RWPE2 (cell line): Measurements from ENCODE around the gene OSBPL10.

Experiments
- ATAC-seq: fragments of 200-7000 bp; cut with Tn5 transposase; 3 replicates; pipeline ENCODE4 v1.9.1; 2021; ENCODE audit warnings: low read depth
- DNase-seq: peaks from one replicate; pipeline ENCODE4 v3.0.0-alpha.2; 2020; ENCODE audit warnings: low spot score
- H3K27ac ChIP-seq: fragments of 450-650 bp; 2 replicates; pipeline ENCODE4 v1.5.1; 2017; ENCODE audit warnings: mild to moderate bottlenecking; ENCODE audit not compliant: poor library complexity, severe bottlenecking
- H3K27me3 ChIP-seq: fragments of 250-450 bp; sonication (Bioruptor Pico); 2 replicates; pipeline ENCODE4 v1.5.1; 2021; ENCODE audit warnings: mild to moderate bottlenecking, moderate library complexity; ENCODE audit not compliant: insufficient read depth, poor library complexity, severe bottlenecking
- H3K36me3 ChIP-seq: fragments of 250-450 bp; sonication (Bioruptor Pico); 2 replicates; pipeline ENCODE4 v1.5.1; 2020; ENCODE audit warnings: low read depth, mild to moderate bottlenecking, moderate library complexity
- H3K4me1 ChIP-seq: fragments of 250-450 bp; sonication (Bioruptor Pico); 2 replicates; pipeline ENCODE4 v1.5.1; 2021; ENCODE audit warnings: mild to moderate bottlenecking, moderate library complexity; ENCODE audit not compliant: insufficient read depth, poor library complexity, severe bottlenecking
- H3K4me3 ChIP-seq: fragments of 250-450 bp; sonication (Bioruptor Pico); 2 replicates; pipeline ENCODE4 v1.5.1; 2021; ENCODE audit warnings: mild to moderate bottlenecking, moderate library complexity; ENCODE audit not compliant: severe bottlenecking
- H3K9me3 ChIP-seq: fragments of 250-450 bp; sonication (Bioruptor Pico); 2 replicates; pipeline ENCODE4 v1.5.1; 2021; ENCODE audit warnings: mild to moderate bottlenecking, moderate library complexity; ENCODE audit not compliant: severe bottlenecking
- CTCF ChIP-seq: fragments of 450-650 bp; IDR thresholded peaks from one replicate; pipeline ENCODE4 v1.5.1; 2017; ENCODE audit warnings: mild to moderate bottlenecking, moderate library complexity; ENCODE audit not compliant: poor library complexity, severe bottlenecking

The OSBPL10 gene

GRCh38 chr3:31959951-31960792 lies 20.9 kb downstream of the OSBPL10 start:
- ATAC-seq = no peak
- Histone ChIP-seq H3K36me3 (peaks cover 21% of the 10 kb centered on the region), H3K4me3 (no peak overlapping the region), H3K9me3 (peaks cover 3% of the 10 kb centered on the region), H3K27ac (peak overlapping the region; percentile 86), H3K4me1 (peaks cover 48% of the 10 kb centered on the region), H3K27me3 (no peaks in the 10 kb centered on the region)
- no peak for DNase-seq
- TF ChIP-seq CTCF = no peak

GRCh38 chr3:31959251-31959650 lies 21.8 kb downstream of the OSBPL10 start:
- DNase-seq (no peak), ATAC-seq (no peak)
- Histone ChIP-seq H3K4me1 (peaks cover 44% of the 10 kb centered on the region), H3K27ac (peak overlapping the region; percentile 86), H3K9me3 (peaks cover 3% of the 10 kb centered on the region), H3K36me3 (peaks cover 21% of the 10 kb centered on the region), H3K27me3 (no peaks in the 10 kb centered on the region), H3K4me3 (no peak overlapping the region)
- TF ChIP-seq CTCF = no peak

- ATAC-seq = no peak
- Histone ChIP-seq H3K27me3 (no peaks in the 10 kb centered on the region), H3K4me3 (no peak overlapping the region), H3K4me1 (peaks cover 40% of the 10 kb centered on the region), H3K27ac (no peak overlapping the region), H3K36me3 (peaks cover 26% of the 10 kb centered on the region), H3K9me3 (peaks cover 3% of the 10 kb centered on the region)
- TF ChIP-seq CTCF = no peak
- no peak for DNase-seq
These were observed 22.3 kb downstream of the OSBPL10 start for GRCh38 chr3:31958701-31959152.

GRCh38 chr3:31957106-31957505 lies 24.0 kb downstream of the OSBPL10 start:
- no peak for DNase-seq

More at GRCh38 chr3:31957106-31957505, 24.0 kb downstream of the OSBPL10 start:
- H3K36me3 ChIP-seq = peaks cover 38% of the 10 kb centered on the region
- H3K4me1 ChIP-seq = peaks cover 24% of the 10 kb centered on the region
- no peak for ATAC-seq
- H3K4me3 ChIP-seq = no peak overlapping the region
- peaks cover 3% of the 10 kb centered on the region for H3K9me3 ChIP-seq
- TF ChIP-seq CTCF = no peak
- H3K27ac ChIP-seq = no peak overlapping the region
- H3K27me3 ChIP-seq = no peaks in the 10 kb centered on the region
